MM.1S (cell line): ENCODE measurements around the gene CABLES1.

Experiments
- DNase-seq: peaks from one replicate; pipeline ENCODE4 v3.0.0-alpha.2; 2015
- H2AFZ ChIP-seq: fragments of 300-600 bp; sonication (generic); 2 replicates; pipeline ENCODE4 v1.6.0; 2016; ENCODE audit warnings: antibody characterized with exemption, low read length
- H3F3A ChIP-seq: fragments of 300-600 bp; sonication (generic); 2 replicates; pipeline ENCODE4 v1.6.1; 2016; ENCODE audit warnings: mild to moderate bottlenecking, antibody characterized with exemption, low read length, moderate library complexity, mixed read lengths; ENCODE audit not compliant: insufficient read depth
- H3K27ac ChIP-seq: fragments of 300-600 bp; sonication (generic); 2 replicates; pipeline ENCODE4 v1.5.1; 2016; ENCODE audit warnings: mild to moderate bottlenecking, low read length
- H3K27me3 ChIP-seq: fragments of 300-600 bp; sonication (generic); replicated peaks from 2 replicates; pipeline ENCODE4 v1.6.0; 2016; ENCODE audit warnings: low read length; ENCODE audit not compliant: insufficient read depth
- H3K36me3 ChIP-seq: fragments of 300-600 bp; sonication (generic); replicated peaks from 2 replicates; pipeline ENCODE4 v1.6.1; 2016; ENCODE audit warnings: mild to moderate bottlenecking, low read length, mixed read lengths; ENCODE audit not compliant: insufficient read depth
- H3K4me1 ChIP-seq: fragments of 300-600 bp; sonication (generic); 2 replicates; pipeline ENCODE4 v1.6.1; 2016; ENCODE audit warnings: low read length, mixed read lengths
- H3K4me2 ChIP-seq: fragments of 300-600 bp; sonication (generic); 2 replicates; pipeline ENCODE4 v1.6.0; 2016; ENCODE audit warnings: low read depth, low read length
- H3K4me3 ChIP-seq: fragments of 300-600 bp; sonication (generic); 2 replicates; pipeline ENCODE4 v1.5.1; 2016; ENCODE audit warnings: low read length, mixed read lengths
- H3K79me2 ChIP-seq: fragments of 300-600 bp; sonication (generic); 2 replicates; pipeline ENCODE4 v1.6.1; 2016; ENCODE audit warnings: mixed run types, low read length, mixed read lengths
- H3K9ac ChIP-seq: fragments of 300-600 bp; sonication (generic); 2 replicates; pipeline ENCODE4 v1.6.1; 2016; ENCODE audit warnings: low read length, mixed read lengths
- H3K9me2 ChIP-seq: fragments of 300-600 bp; sonication (generic); replicated peaks from 2 replicates; pipeline ENCODE4 v1.6.1; 2016; ENCODE audit warnings: mild to moderate bottlenecking, low read length, mixed read lengths; ENCODE audit not compliant: insufficient read depth
- H3K9me3 ChIP-seq: fragments of 300-600 bp; sonication (generic); replicated peaks from 2 replicates; pipeline ENCODE4 v1.6.1; 2016; ENCODE audit warnings: mild to moderate bottlenecking, low read length, mixed read lengths; ENCODE audit not compliant: insufficient read depth
- H4K20me1 ChIP-seq: fragments of 300-600 bp; sonication (generic); 2 replicates; pipeline ENCODE4 v1.6.1; 2016; ENCODE audit warnings: mild to moderate bottlenecking, low read length, moderate library complexity, mixed read lengths; ENCODE audit not compliant: insufficient read depth
- EZH2 ChIP-seq: fragments of 300-600 bp; sonication (generic); optimal IDR thresholded peaks from 2 replicates; pipeline ENCODE3; 2017; ENCODE audit warnings: low read depth, mild to moderate bottlenecking, antibody characterized with exemption, low read length, mixed read lengths
- EZH2phosphoT487 ChIP-seq: fragments of 300-600 bp; sonication (generic); IDR thresholded peaks from 2 replicates; pipeline ENCODE4 v1.6.1; 2018; ENCODE audit warnings: antibody characterized with exemption, low read length
- TF ChIP-seq, protein P1 (sequence below): fragments of 300-600 bp; sonication (generic); IDR thresholded peaks from 2 replicates; pipeline ENCODE4 v1.5.1; 2016; ENCODE audit warnings: antibody characterized with exemption, low read length, mixed read lengths

Gene CABLES1

DNA sequence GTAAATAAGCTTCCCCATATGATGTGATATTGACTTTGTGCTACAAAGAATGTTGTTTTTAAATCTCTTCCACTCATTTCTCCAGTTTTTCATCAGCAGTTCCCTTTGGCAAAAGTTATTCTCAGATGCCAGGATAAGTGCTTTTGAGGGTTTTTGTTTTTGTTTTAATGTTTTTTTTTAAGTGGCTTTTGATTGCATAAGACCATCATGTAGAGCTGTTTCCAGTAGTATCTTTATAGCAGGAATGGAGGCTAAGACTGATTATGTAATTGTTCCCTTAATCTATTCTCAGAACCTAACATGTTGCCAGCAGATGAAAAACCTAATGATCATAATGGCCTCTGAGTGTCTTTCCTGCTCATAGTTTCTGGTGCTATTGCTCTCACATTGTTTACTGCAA is 77.9 kb downstream of the CABLES1 start:
- TF ChIP-seq EZH2 (no peak), EZH2phosphoT487 (no peak)
- TF ChIP-seq, protein P1, sequence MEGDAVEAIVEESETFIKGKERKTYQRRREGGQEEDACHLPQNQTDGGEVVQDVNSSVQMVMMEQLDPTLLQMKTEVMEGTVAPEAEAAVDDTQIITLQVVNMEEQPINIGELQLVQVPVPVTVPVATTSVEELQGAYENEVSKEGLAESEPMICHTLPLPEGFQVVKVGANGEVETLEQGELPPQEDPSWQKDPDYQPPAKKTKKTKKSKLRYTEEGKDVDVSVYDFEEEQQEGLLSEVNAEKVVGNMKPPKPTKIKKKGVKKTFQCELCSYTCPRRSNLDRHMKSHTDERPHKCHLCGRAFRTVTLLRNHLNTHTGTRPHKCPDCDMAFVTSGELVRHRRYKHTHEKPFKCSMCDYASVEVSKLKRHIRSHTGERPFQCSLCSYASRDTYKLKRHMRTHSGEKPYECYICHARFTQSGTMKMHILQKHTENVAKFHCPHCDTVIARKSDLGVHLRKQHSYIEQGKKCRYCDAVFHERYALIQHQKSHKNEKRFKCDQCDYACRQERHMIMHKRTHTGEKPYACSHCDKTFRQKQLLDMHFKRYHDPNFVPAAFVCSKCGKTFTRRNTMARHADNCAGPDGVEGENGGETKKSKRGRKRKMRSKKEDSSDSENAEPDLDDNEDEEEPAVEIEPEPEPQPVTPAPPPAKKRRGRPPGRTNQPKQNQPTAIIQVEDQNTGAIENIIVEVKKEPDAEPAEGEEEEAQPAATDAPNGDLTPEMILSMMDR: no peak
- H3F3A ChIP-seq: 0 out of 2 replicates have a peak, but pooled peaks cover 2% of the 10 kb centered on the region
- peaks cover 10% of the 10 kb centered on the region; the same call in 1 of the 2 replicates for H3K36me3 ChIP-seq
- peaks cover 52% of the 10 kb centered on the region for H3K79me2 ChIP-seq
- no peak overlapping the region for H2AFZ ChIP-seq
- no peak overlapping the region for H3K4me3 ChIP-seq
- H3K27me3 ChIP-seq: no peaks in the 10 kb centered on the region
- H3K27ac ChIP-seq: no peak overlapping the region
- no peaks in the 10 kb centered on the region for H3K4me1 ChIP-seq
- DNase-seq: no peak
- H3K9me3 ChIP-seq: no peaks in the 10 kb centered on the region
- H3K4me2 ChIP-seq: no peak overlapping the region
- H4K20me1 ChIP-seq: no peaks in the 10 kb centered on the region
- no peak overlapping the region for H3K9ac ChIP-seq
- no peaks in the 10 kb centered on the region for H3K9me2 ChIP-seq

DNA sequence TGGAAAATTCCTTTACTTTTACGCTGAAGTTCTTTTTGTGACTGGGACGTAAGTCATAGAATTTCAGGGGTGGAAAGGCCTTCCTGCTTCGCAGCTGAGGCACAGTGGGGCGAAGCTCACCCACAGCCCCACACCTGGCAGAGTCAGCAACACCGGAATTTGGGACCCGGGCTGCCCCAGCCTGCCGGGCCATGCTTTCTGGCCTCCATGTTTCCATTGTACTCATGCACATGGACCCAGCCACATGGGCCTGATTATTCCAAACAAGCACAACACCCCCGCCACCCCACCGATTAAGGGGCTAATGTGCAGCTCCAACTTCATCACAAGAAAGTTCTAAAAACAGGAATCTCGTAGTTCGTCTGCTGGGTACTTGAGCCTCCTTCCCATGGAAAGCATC is 82.5 kb downstream of the CABLES1 start:
- H3K4me1 ChIP-seq: peaks cover 14% of the 10 kb centered on the region
- no peak overlapping the region for H2AFZ ChIP-seq
- H3K9me2 ChIP-seq: no peaks in the 10 kb centered on the region
- no peak overlapping the region for H3K4me3 ChIP-seq
- no peak overlapping the region for H3K27ac ChIP-seq
- no peak overlapping the region for H3K9ac ChIP-seq
- peaks cover 16% of the 10 kb centered on the region; the same call in 1 of the 2 replicates for H3K79me2 ChIP-seq
- H4K20me1 ChIP-seq: no peaks in the 10 kb centered on the region
- peaks cover 26% of the 10 kb centered on the region for H3F3A ChIP-seq
- no peaks in the 10 kb centered on the region for H3K27me3 ChIP-seq
- H3K36me3 ChIP-seq: peaks cover 10% of the 10 kb centered on the region; the same call in 1 of the 2 replicates
- H3K9me3 ChIP-seq: no peaks in the 10 kb centered on the region
- H3K4me2 ChIP-seq: no peak overlapping the region
- DNase-seq: no peak
- TF ChIP-seq, protein P1: no peak
- TF ChIP-seq EZH2 (no peak), EZH2phosphoT487 (no peak)

DNA sequence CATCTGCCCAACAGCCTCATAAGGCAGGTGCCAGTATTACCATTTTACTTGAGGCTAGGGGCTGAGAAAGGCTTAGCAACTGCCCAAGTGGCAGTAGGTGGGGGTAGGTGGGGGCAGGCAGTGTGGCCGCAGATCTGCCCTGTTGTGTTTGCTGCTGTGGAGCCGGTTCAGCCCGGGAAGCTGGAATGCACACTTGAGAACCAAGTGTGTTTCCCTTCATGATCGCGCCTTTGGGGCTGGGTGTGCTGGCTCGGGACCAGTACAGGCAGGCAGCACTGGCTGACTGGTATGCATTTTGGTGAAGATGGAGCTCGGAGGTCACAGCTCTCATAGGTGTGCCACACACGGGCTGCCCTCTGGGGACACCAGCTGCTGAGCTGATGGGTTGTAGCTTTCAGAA is 85.1 kb downstream of the CABLES1 start:
- H3K4me2 ChIP-seq: no peak overlapping the region
- peaks cover 27% of the 10 kb centered on the region for H3K4me1 ChIP-seq
- peaks cover 42% of the 10 kb centered on the region for H3F3A ChIP-seq
- no peaks in the 10 kb centered on the region for H3K27me3 ChIP-seq
- no peak for DNase-seq
- no peak for TF ChIP-seq EZH2phosphoT487
- no peak for TF ChIP-seq EZH2
- TF ChIP-seq, protein P1: no peak
- no peaks in the 10 kb centered on the region for H3K9me3 ChIP-seq
- H3K9me2 ChIP-seq: no peaks in the 10 kb centered on the region
- 0 out of 2 replicates have a peak, but pooled peaks cover 9% of the 10 kb centered on the region for H3K79me2 ChIP-seq
- no peak overlapping the region for H2AFZ ChIP-seq
- H4K20me1 ChIP-seq: no peaks in the 10 kb centered on the region
- H3K27ac ChIP-seq: no peak overlapping the region; the same call in 1 of the 2 replicates
- H3K4me3 ChIP-seq: no peak overlapping the region
- H3K36me3 ChIP-seq: 0 out of 2 replicates have a peak, but pooled peaks cover 3% of the 10 kb centered on the region
- H3K9ac ChIP-seq: no peak overlapping the region
